ENCODE data around the gene PPP1R1A. TPM values are rescaled to one million over a fixed set of nuclear protein-coding genes. Genes with fewer than 3 reads are reported as not detected.

Gene PPP1R1A
- total RNA-seq, 1 experiment from 2014 or later, result 8.5 TPM

DNA sequence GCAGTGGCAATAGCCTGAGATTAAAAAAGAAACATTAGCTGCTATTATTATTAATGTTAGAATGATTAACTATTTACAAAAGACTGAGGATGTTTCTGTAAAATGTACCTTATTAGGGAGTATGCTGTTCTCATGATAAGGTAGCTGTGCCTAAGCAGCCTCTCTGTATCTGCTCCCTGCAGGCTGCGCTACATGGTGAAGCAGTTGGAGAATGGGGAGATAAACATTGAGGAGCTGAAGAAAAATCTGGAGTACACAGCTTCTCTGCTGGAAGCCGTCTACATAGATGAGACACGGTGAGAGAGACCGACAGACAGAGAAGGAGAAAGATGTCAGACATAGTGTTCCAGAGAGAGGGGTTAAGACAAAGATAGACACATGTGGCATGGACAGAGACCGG, 21.7 kb downstream of the PPP1R1A start:
- Mint-ChIP-seq H3K27ac (no peak overlapping the region), H3K36me3 (ENCODE audit: insufficient read depth in 1 of 3, low read depth in 3 of 3) (no peaks in the 10 kb centered on the region; a peak in 1 of 7 replicates), H3K9me3 (no peaks in the 10 kb centered on the region; a peak in 1 of 5 replicates), H3K4me1 (peaks cover 50 to 63% of the 10 kb centered on the region in 2 experiments), H3K4me3 (no peak overlapping the region), H3K27me3 (ENCODE audit: low read depth) (peaks cover 89% of the 10 kb centered on the region)
- Histone ChIP-seq H3K23ac (ENCODE audit: insufficient read length, low read depth, low read length) (no peak overlapping the region), H3K4me1 (ENCODE audit: insufficient read depth, low read length) (peaks cover 4% of the 10 kb centered on the region), H3K9me3 (ENCODE audit: control insufficient read depth, low read depth, low read length) (no peaks in the 10 kb centered on the region), H3K18ac (ENCODE audit: insufficient read length, low read depth, low read length) (no peak overlapping the region), H3K4ac (ENCODE audit: low read depth, low read length) (no peak overlapping the region), H2BK15ac (ENCODE audit: low read depth, low read length) (no peak overlapping the region), H2BK12ac (ENCODE audit: insufficient read length, low read depth, low read length) (no peak overlapping the region), H2BK120ac (ENCODE audit: low read depth, low read length, poor library complexity, severe bottlenecking) (no peak overlapping the region), H3K14ac (ENCODE audit: insufficient read depth, low read length) (no peak overlapping the region), H3K56ac (ENCODE audit: insufficient read length, low read depth, low read length) (no peak overlapping the region), H3T11ph (ENCODE audit: low read length) (no peak overlapping the region), H4K20me1 (ENCODE audit: control insufficient read depth, insufficient read depth, insufficient read length) (no peaks in the 10 kb centered on the region), H2BK5ac (ENCODE audit: insufficient read length, low read length) (no peak overlapping the region), H3K79me2 (ENCODE audit: insufficient read depth, low read length) (no peaks in the 10 kb centered on the region), H2AFZ (ENCODE audit: low read length) (no peak overlapping the region), H4K8ac (replicated peaks; ENCODE audit: insufficient read length, low read depth, low read length) (no peak overlapping the region), H3K79me1 (ENCODE audit: insufficient read depth, low read depth, low read length, poor library complexity, severe bottlenecking) (no peaks in the 10 kb centered on the region), H3K27me3 (ENCODE audit: insufficient read depth, low read length) (peaks cover 21% of the 10 kb centered on the region; the same call in 1 of the 2 replicates), H2AK5ac (ENCODE audit: insufficient read length, low read length) (no peak overlapping the region), H4K91ac (ENCODE audit: insufficient read length, low read depth, low read length) (no peak overlapping the region), H3K27ac (ENCODE audit: insufficient read length, low read depth, low read length) (no peak overlapping the region), H3K23me2 (ENCODE audit: insufficient read length, low read depth, low read length, poor library complexity, severe bottlenecking) (no peaks in the 10 kb centered on the region), H3K9ac (ENCODE audit: extremely low read depth, insufficient read length, low read length) (no peak overlapping the region), H2BK20ac (ENCODE audit: low read depth, low read length, poor library complexity, severe bottlenecking) (no peak overlapping the region), H3K4me2 (ENCODE audit: insufficient read depth, insufficient read length, low read length) (no peak overlapping the region), H4K5ac (ENCODE audit: insufficient read length, low read depth, low read length) (no peak overlapping the region)
- TF ChIP-seq, protein P1, sequence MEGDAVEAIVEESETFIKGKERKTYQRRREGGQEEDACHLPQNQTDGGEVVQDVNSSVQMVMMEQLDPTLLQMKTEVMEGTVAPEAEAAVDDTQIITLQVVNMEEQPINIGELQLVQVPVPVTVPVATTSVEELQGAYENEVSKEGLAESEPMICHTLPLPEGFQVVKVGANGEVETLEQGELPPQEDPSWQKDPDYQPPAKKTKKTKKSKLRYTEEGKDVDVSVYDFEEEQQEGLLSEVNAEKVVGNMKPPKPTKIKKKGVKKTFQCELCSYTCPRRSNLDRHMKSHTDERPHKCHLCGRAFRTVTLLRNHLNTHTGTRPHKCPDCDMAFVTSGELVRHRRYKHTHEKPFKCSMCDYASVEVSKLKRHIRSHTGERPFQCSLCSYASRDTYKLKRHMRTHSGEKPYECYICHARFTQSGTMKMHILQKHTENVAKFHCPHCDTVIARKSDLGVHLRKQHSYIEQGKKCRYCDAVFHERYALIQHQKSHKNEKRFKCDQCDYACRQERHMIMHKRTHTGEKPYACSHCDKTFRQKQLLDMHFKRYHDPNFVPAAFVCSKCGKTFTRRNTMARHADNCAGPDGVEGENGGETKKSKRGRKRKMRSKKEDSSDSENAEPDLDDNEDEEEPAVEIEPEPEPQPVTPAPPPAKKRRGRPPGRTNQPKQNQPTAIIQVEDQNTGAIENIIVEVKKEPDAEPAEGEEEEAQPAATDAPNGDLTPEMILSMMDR (conservative IDR thresholded peaks at IDR 0.05), result no peak
- no peak for DNase-seq
- no CpG with 5 or more reads among the region's 5 CpGs for WGBS (ENCODE audit: extremely low coverage, insufficient read length, low lambda C conversion rate)
